Smooth muscle cell (in vitro differentiated cells): ENCODE data around the gene PCIF1. TPM values are rescaled to one million over a fixed set of nuclear protein-coding genes. Genes with fewer than 3 reads are reported as not detected.
A peak's percentile ranks its signal among the peaks of the same experiment; 100 is the strongest.
"Not testable (repeated sequence)": the region's sequence is repeated elsewhere in the genome, so short reads cannot be mapped to it uniquely, and the experiment has no call there.

ENCODE experiments used
- DNase-seq: peaks from one replicate; lab custom pipeline; 2025; ENCODE audit not compliant: unreplicated experiment; lab: John Stamatoyannopoulos, UW
- H2AFZ ChIP-seq: fragments of 200-600 bp; sonication (generic); 2 replicates; pipeline ENCODE4 v1.6.0; 2016; ENCODE audit warnings: antibody characterized with exemption, low read depth, mild to moderate bottlenecking
- H3F3A ChIP-seq: fragments of 200-600 bp; sonication (generic); 2 replicates; pipeline ENCODE4 v1.6.0; 2017; ENCODE audit warnings: antibody characterized with exemption, low read depth
- H3K27ac ChIP-seq: fragments of 200-600 bp; sonication (generic); 2 replicates; pipeline ENCODE4 v1.5.1; 2016; ENCODE audit warnings: low read depth, mild to moderate bottlenecking
- H3K27me3 ChIP-seq: fragments of 200-600 bp; sonication (generic); 2 replicates; pipeline ENCODE4 v1.6.1; 2016; ENCODE audit warnings: low read depth, mild to moderate bottlenecking
- H3K36me3 ChIP-seq: fragments of 200-600 bp; sonication (generic); 2 replicates; pipeline ENCODE4 v1.5.1; 2016; ENCODE audit warnings: low read depth
- H3K4me1 ChIP-seq: fragments of 200-600 bp; sonication (generic); 2 replicates; pipeline ENCODE4 v1.5.1; 2016; ENCODE audit warnings: low read depth
- H3K4me2 ChIP-seq: fragments of 200-600 bp; sonication (generic); 2 replicates; pipeline ENCODE4 v1.6.0; 2016; ENCODE audit warnings: mild to moderate bottlenecking
- H3K4me3 ChIP-seq: fragments of 200-600 bp; sonication (generic); 2 replicates; pipeline ENCODE4 v1.5.1; 2016; ENCODE audit warnings: mild to moderate bottlenecking
- H3K79me2 ChIP-seq: fragments of 200-600 bp; sonication (generic); 2 replicates; pipeline ENCODE4 v1.6.0; 2016; ENCODE audit warnings: low read depth, mild to moderate bottlenecking
- H3K9ac ChIP-seq: fragments of 200-600 bp; sonication (generic); 2 replicates; pipeline ENCODE4 v1.6.0; 2016; ENCODE audit warnings: low read depth
- H3K9me3 ChIP-seq: fragments of 200-600 bp; sonication (generic); replicated peaks from 2 replicates; pipeline ENCODE4 v1.5.1; 2016; ENCODE audit warnings: low read depth
- H4K20me1 ChIP-seq: fragments of 200-600 bp; sonication (generic); 2 replicates; pipeline ENCODE4 v1.6.0; 2016; ENCODE audit warnings: low read depth
- WGBS: methylation state at CpG from one replicate; pipeline ENCODE4 v1.1.7; 2016; ENCODE audit warnings: low lambda C conversion rate; 5-methylcytosine and 5-hydroxymethylcytosine counted together
- polyA plus RNA-seq: library from polyadenylated mRNA; unstranded; fragments of >200 nt; fragmentation: Nextera tagmentation; extraction: Ambion mirVana; gene quantifications from 2 replicates; pipeline ENCODE4 v1.2.1, GENCODE V29; 2016
- total RNA-seq: library from RNA; depleted of rRNA; stranded (reverse); fragments of >200 nt; gene quantifications from 2 replicates; pipeline ENCODE4 v1.2.3, GENCODE V29; 2014
- TF ChIP-seq, protein P1 (sequence below): fragments of 200-600 bp; sonication (generic); IDR thresholded peaks from 2 replicates; pipeline ENCODE4 v1.5.1; 2017; ENCODE audit warnings: borderline replicate concordance, mild to moderate bottlenecking, antibody characterized with exemption; ENCODE audit not compliant: insufficient read depth, poor library complexity, severe bottlenecking

Gene PCIF1
- total and polyA plus RNA-seq, 2 experiments from 2014 or later, result 13.5 to 38.9 TPM

GRCh38 chr20:45926731-45927070 is 7.8 kb upstream of the PCIF1 start:
- Histone ChIP-seq H3K36me3 (no peaks in the 10 kb centered on the region), H3K4me1 (peaks cover 16% of the 10 kb centered on the region), H3F3A (peaks cover 29% of the 10 kb centered on the region), H3K27ac (no peak overlapping the region), H3K4me2 (no peak overlapping the region), H4K20me1 (no peaks in the 10 kb centered on the region), H3K9me3 (no peaks in the 10 kb centered on the region), H3K27me3 (no peaks in the 10 kb centered on the region), H3K9ac (no peak overlapping the region), H3K79me2 (no peaks in the 10 kb centered on the region), H2AFZ (no peak overlapping the region), H3K4me3 (no peak overlapping the region)
- TF ChIP-seq, protein P1, sequence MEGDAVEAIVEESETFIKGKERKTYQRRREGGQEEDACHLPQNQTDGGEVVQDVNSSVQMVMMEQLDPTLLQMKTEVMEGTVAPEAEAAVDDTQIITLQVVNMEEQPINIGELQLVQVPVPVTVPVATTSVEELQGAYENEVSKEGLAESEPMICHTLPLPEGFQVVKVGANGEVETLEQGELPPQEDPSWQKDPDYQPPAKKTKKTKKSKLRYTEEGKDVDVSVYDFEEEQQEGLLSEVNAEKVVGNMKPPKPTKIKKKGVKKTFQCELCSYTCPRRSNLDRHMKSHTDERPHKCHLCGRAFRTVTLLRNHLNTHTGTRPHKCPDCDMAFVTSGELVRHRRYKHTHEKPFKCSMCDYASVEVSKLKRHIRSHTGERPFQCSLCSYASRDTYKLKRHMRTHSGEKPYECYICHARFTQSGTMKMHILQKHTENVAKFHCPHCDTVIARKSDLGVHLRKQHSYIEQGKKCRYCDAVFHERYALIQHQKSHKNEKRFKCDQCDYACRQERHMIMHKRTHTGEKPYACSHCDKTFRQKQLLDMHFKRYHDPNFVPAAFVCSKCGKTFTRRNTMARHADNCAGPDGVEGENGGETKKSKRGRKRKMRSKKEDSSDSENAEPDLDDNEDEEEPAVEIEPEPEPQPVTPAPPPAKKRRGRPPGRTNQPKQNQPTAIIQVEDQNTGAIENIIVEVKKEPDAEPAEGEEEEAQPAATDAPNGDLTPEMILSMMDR, result no peak
- no peak for DNase-seq
- 87% methylated on average over 2 of the region's 2 CpGs for WGBS

DNA sequence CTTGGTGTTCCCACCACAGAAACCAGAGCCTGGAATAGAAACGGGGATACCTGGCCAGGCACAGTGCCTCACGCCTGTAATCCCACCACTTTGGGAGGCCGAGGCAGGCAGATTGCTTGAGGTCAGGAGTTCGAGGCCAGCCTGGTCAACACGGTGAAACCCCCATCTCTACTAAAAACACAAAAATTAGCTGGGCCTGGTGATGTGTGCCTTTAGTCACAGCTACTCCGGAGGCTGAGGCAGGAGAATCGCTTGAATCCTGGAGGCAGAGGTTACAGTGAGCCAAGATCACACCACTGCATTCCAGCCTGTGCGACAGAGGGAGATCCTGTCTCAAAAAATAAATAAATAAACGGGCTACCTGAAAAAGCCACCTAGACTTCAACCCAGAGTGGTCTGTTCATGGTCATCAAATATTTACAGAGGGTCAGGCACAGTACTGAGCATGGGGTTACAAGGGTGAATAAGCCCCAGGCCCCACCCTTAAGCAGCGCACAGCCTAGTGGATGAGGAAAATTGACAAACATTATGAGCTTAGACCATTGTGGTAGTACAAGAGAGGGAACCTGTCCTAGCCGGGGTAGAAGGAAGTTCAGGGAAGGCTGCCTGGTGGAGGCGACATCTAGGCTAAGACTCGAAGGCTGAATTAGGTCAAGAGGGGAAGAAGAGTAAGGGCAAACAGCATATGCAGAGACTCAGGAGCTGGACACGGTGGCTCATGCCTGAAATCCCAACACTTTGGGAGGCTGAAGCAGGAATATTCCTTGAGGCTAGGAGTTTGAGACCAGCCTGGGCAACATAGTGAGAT is 7.2 kb upstream of the PCIF1 start:
- no peak overlapping the region for H3K27ac ChIP-seq
- H3K4me2 ChIP-seq, result no peak overlapping the region
- H3K9ac ChIP-seq, result no peak overlapping the region
- H3K36me3 ChIP-seq, result no peaks in the 10 kb centered on the region
- H3K9me3 ChIP-seq, result no peaks in the 10 kb centered on the region
- no peaks in the 10 kb centered on the region for H3K79me2 ChIP-seq
- H2AFZ ChIP-seq, result no peak overlapping the region
- no peak for DNase-seq
- H4K20me1 ChIP-seq, result no peaks in the 10 kb centered on the region
- H3K27me3 ChIP-seq, result no peaks in the 10 kb centered on the region
- H3F3A ChIP-seq, result peaks cover 29% of the 10 kb centered on the region
- 93% methylated on average over 14 of the region's 14 CpGs for WGBS
- H3K4me3 ChIP-seq, result no peak overlapping the region
- H3K4me1 ChIP-seq, result peaks cover 12% of the 10 kb centered on the region
- TF ChIP-seq, protein P1, result no peak

GRCh38 chr20:45931680-45932079 is 2.8 kb upstream of the PCIF1 start:
- Histone ChIP-seq H3F3A (peaks cover 18% of the 10 kb centered on the region), H3K79me2 (peaks cover 20% of the 10 kb centered on the region), H4K20me1 (peaks cover 28% of the 10 kb centered on the region)
- H3K27ac ChIP-seq, H3K27me3 ChIP-seq, H3K9ac ChIP-seq, H3K36me3 ChIP-seq, H3K9me3 ChIP-seq, DNase-seq, H3K4me1 ChIP-seq, H3K4me3 ChIP-seq, H2AFZ ChIP-seq, H3K4me2 ChIP-seq: not testable (repeated sequence)
- WGBS, result 94% methylated on average over 17 of the region's 17 CpGs

- peak overlapping the region; percentile 94 for H3K4me3 ChIP-seq
- H2AFZ ChIP-seq, result no peak overlapping the region
- no peaks in the 10 kb centered on the region for H3K9me3 ChIP-seq
- H3K36me3 ChIP-seq, result peaks cover 2% of the 10 kb centered on the region
- no peak for DNase-seq
- peaks cover 46% of the 10 kb centered on the region for H4K20me1 ChIP-seq
- peaks cover 10% of the 10 kb centered on the region for H3K4me1 ChIP-seq
- H3K79me2 ChIP-seq, result peaks cover 33% of the 10 kb centered on the region
- 32% methylated on average over 22 of the region's 22 CpGs for WGBS
- peak overlapping the region; percentile 99 for H3K4me2 ChIP-seq
- peaks cover 9% of the 10 kb centered on the region for H3F3A ChIP-seq
- H3K9ac ChIP-seq, result peak overlapping the region; percentile 100
- H3K27me3 ChIP-seq, result no peaks in the 10 kb centered on the region
- H3K27ac ChIP-seq, result peak overlapping the region; percentile 100
- TF ChIP-seq, protein P1, result no peak
Measured at GRCh38 chr20:45933266-45934045, 1.0 kb upstream of the PCIF1 start.
